CD4-positive, alpha-beta T cell (primary cell): Measurements from ENCODE around the gene EFTUD2. TPM values are rescaled to one million over a fixed set of nuclear protein-coding genes. Genes with fewer than 3 reads are reported as not detected.

Experiments
- ATAC-seq: fragments of 200-7000 bp; cut with Tn5 transposase; one replicate; pipeline ENCODE4 v1.10.0; 2022; ENCODE audit warnings: mild to moderate bottlenecking; ENCODE audit not compliant: poor library complexity
- CTCF ChIA-PET: fragments of 350-600 bp; sonication (Branson Sonifier 250); formaldehyde crosslinking; loops from one replicate; lab custom pipeline; 2021; ENCODE audit warnings: antibody characterized with exemption, inconsistent platforms; lab: Charles Lee
- POLR2A ChIA-PET: fragments of 350-600 bp; sonication (Branson Sonifier 250); formaldehyde crosslinking; loops from one replicate; lab custom pipeline; 2021; ENCODE audit warnings: antibody characterized with exemption, inconsistent platforms; lab: Charles Lee
- DNase-seq, 14 experiments: peaks; one replicate each; pipeline ENCODE4 v3.0.0-alpha.2; 2013 to 2020; ENCODE audit warnings: mixed read lengths in 2 of 14
- H3K27ac ChIP-seq, 2 donors: one replicate each; pipeline versions ENCODE4 v1.5.1 to v1.7.0; 2013; ENCODE audit warnings: low read length in 2 of 2, low read depth in 1 of 2, mild to moderate bottlenecking in 1 of 2
- H3K27me3 ChIP-seq, 2 experiments: 1 replicate in 1 of 2; 2 replicates in 1 of 2; pipeline versions ENCODE4 v1.6.1 to v1.7.0; 2013; ENCODE audit warnings: low read length in 2 of 2, control low read depth in 1 of 2, mild to moderate bottlenecking in 1 of 2, moderate library complexity in 1 of 2; ENCODE audit not compliant: insufficient read depth in 2 of 2, control insufficient read depth in 1 of 2
- H3K36me3 ChIP-seq: one replicate; pipeline ENCODE4 v1.6.1; 2013; ENCODE audit warnings: low read length, control low read depth; ENCODE audit not compliant: insufficient read depth
- H3K4me1 ChIP-seq: one replicate; pipeline ENCODE4 v1.6.1; 2013; ENCODE audit warnings: low read length, control low read depth; ENCODE audit not compliant: insufficient read depth
- H3K4me3 ChIP-seq: one replicate; pipeline ENCODE4 v1.5.1; 2013; ENCODE audit warnings: mild to moderate bottlenecking, low read length, moderate library complexity
- H3K9me3 ChIP-seq, 2 experiments: 1 replicate in 1 of 2; 2 replicates in 1 of 2; pipeline versions ENCODE4 v1.6.1 to v1.7.0; 2013; ENCODE audit warnings: low read length in 2 of 2, mild to moderate bottlenecking in 2 of 2, control low read depth in 1 of 2, moderate library complexity in 1 of 2; ENCODE audit not compliant: control insufficient read depth in 1 of 2, insufficient read depth in 1 of 2
- H3K27ac Mint-ChIP-seq: one replicate; pipeline ENCODE4 v1.8.0; 2020; ENCODE audit warnings: mixed read lengths
- H3K27me3 Mint-ChIP-seq: one replicate; pipeline ENCODE4 v1.8.0; 2021; ENCODE audit warnings: mixed read lengths
- H3K36me3 Mint-ChIP-seq: one replicate; pipeline ENCODE4 v1.8.0; 2021; ENCODE audit warnings: low read depth, mixed read lengths
- H3K4me1 Mint-ChIP-seq: one replicate; pipeline ENCODE4 v1.8.0; 2021; ENCODE audit warnings: low read depth, mixed read lengths
- H3K4me3 Mint-ChIP-seq: one replicate; pipeline ENCODE4 v1.8.0; 2020; ENCODE audit warnings: mild to moderate bottlenecking, mixed read lengths
- H3K9me3 Mint-ChIP-seq: one replicate; pipeline ENCODE4 v1.8.0; 2020; ENCODE audit warnings: mixed read lengths
- intact Hi-C, 2 experiments: fragments of 100-400 bp; cut with DNase I in 1 of 2; cut with micrococcal nuclease in 1 of 2; formaldehyde crosslinking; loops; one replicate each; pipeline versions ENCODE4 v1.15.1 to v1.9.0; 2023 to 2025; cut with DNase I, micrococcal nuclease
- total RNA-seq, 174 experiments: library from RNA in 2 of 174; stranded (reverse) in 2 of 174; gene quantifications; one replicate each; pipeline ENCODE4 v1.2.3 and lab custom pipeline; 2021 to 2026
- TF ChIP-seq, protein P1 (sequence below): fragments of 200-600 bp; IDR thresholded peaks from one replicate; pipeline ENCODE4 v1.8.0; 2022; ENCODE audit warnings: antibody characterized with exemption, mild to moderate bottlenecking

The EFTUD2 gene
- total RNA-seq, 2 experiments from 2014 or later: 105 to 112 TPM

DNA sequence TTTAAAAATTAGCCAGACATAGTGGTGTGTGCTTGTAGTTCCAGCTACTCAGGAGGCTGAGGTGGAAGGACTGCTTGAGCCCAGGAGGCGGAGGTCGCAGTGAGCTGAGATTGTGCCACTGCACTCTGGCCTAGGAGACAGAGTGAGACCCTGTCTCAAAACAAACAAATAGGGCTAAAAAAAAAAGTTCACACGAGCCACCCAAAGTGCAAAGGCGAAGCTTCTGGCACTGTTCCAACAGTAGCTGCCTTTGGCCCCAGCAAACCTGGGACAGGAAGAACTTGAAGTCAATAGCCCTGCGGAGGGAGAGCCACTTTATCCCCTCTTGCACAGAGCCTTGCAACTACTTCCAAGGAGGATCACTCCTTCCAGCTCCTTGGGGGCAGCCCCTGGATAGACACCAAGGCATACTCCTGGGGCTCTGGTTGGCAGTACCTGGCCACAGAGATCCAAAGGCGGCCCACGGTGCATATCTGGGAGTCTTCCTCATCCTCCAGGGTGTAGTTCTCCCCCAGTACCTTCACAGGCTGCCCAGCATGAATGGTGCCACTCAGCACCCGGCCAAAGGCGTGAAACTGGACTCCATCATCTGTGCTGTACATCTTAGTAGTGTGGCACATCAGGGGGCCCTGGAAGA lies 36.8 kb downstream of the EFTUD2 start:
- H3K36me3 Mint-ChIP-seq: peaks cover 90% of the 10 kb centered on the region
- Histone ChIP-seq H3K4me1 (no peaks in the 10 kb centered on the region), H3K9me3 (no peaks in the 10 kb centered on the region), H3K36me3 (peaks cover 84% of the 10 kb centered on the region), H3K4me3 (no peak overlapping the region), H3K27ac (no peak overlapping the region), H3K27me3 (no peaks in the 10 kb centered on the region)
- ATAC-seq (no peak), DNase-seq (no peak)
- H3K27ac Mint-ChIP-seq: no peak overlapping the region
- H3K27me3 Mint-ChIP-seq: no peaks in the 10 kb centered on the region
- intact Hi-C loops: loop anchor here in 1 of 2 experiments (10.0 kb wide), 1 partner anchor 328 kb away; no protein-coding TSS in a partner anchor
- H3K9me3 Mint-ChIP-seq: no peaks in the 10 kb centered on the region
- H3K4me1 Mint-ChIP-seq: no peaks in the 10 kb centered on the region
- TF ChIP-seq, protein P1, sequence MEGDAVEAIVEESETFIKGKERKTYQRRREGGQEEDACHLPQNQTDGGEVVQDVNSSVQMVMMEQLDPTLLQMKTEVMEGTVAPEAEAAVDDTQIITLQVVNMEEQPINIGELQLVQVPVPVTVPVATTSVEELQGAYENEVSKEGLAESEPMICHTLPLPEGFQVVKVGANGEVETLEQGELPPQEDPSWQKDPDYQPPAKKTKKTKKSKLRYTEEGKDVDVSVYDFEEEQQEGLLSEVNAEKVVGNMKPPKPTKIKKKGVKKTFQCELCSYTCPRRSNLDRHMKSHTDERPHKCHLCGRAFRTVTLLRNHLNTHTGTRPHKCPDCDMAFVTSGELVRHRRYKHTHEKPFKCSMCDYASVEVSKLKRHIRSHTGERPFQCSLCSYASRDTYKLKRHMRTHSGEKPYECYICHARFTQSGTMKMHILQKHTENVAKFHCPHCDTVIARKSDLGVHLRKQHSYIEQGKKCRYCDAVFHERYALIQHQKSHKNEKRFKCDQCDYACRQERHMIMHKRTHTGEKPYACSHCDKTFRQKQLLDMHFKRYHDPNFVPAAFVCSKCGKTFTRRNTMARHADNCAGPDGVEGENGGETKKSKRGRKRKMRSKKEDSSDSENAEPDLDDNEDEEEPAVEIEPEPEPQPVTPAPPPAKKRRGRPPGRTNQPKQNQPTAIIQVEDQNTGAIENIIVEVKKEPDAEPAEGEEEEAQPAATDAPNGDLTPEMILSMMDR: no peak
- no peak overlapping the region for H3K4me3 Mint-ChIP-seq
- POLR2A ChIA-PET: interaction anchor here (1.4 kb wide), 1 partner anchor 84 kb away, joined by 3 read pairs; no protein-coding TSS in a partner anchor
- CTCF ChIA-PET: interaction anchor here (1.7 to 2.4 kb wide), 2 partner anchors 83 to 87 kb away, joined by 4 to 8 read pairs; no protein-coding TSS in a partner anchor

DNA sequence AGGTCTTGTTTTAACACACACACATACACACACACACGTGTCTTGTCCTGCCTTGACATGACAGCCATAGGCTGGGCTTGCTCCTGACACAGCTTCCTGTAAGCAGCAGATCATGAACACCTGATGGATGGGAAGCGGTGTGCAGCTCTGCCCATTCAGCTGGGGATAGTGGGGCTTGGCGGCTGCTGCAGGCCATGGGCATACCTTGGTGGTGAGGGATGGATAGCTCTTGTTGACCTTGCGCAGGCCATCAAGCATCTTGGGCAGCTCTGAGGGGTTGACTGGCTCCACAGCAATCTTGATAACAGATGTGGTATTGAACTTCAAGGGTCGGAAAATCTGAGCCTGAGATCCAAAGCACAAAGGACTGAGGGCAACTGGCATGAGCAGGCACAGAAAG lies 39.5 kb downstream of the EFTUD2 start:
- H3K9me3 Mint-ChIP-seq: no peaks in the 10 kb centered on the region
- no peak overlapping the region for H3K4me3 ChIP-seq
- CTCF ChIA-PET: interaction anchor here (1.1 kb wide), 1 partner anchor 80 kb away, joined by 3 read pairs; no protein-coding TSS in a partner anchor
- no peaks in the 10 kb centered on the region for H3K9me3 ChIP-seq
- POLR2A ChIA-PET: no interaction called here
- peaks cover 93% of the 10 kb centered on the region for H3K36me3 ChIP-seq
- ATAC-seq: no peak
- no peaks in the 10 kb centered on the region for H3K4me1 ChIP-seq
- DNase-seq: no peak
- no peak overlapping the region for H3K27ac ChIP-seq
- H3K4me3 Mint-ChIP-seq: no peak overlapping the region
- no peaks in the 10 kb centered on the region for H3K27me3 Mint-ChIP-seq
- H3K27me3 ChIP-seq: no peaks in the 10 kb centered on the region
- no peak overlapping the region for H3K27ac Mint-ChIP-seq
- intact Hi-C loops: loop anchor here in 1 of 2 experiments (10.0 kb wide), 1 partner anchor 325 kb away; no protein-coding TSS in a partner anchor
- no peaks in the 10 kb centered on the region for H3K4me1 Mint-ChIP-seq
- H3K36me3 Mint-ChIP-seq: peaks cover 92% of the 10 kb centered on the region
- TF ChIP-seq, protein P1: no peak

DNA sequence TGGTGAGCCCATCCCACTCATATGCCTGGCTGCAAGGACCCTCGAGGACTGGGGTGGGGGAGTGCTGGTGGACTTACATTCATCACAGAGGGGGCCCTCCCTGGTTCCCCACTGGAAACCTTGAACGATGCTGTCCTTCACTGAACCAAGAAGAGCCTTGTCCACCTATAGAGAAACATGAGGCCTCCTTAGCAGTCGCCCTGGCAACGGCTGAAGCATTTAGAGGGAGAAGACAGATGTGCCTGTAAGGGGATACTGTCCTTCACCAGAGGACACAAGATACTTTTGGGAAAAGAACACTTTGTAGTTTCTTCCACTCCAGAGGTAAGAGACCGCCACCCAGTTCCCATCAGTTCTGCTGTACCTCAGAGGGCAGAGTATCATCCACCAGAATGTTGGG lies 45.1 kb downstream of the EFTUD2 start:
- POLR2A ChIA-PET: no interaction called here
- Mint-ChIP-seq H3K4me1 (no peaks in the 10 kb centered on the region), H3K36me3 (peaks cover 92% of the 10 kb centered on the region), H3K4me3 (no peak overlapping the region), H3K27ac (no peak overlapping the region), H3K9me3 (no peaks in the 10 kb centered on the region), H3K27me3 (no peaks in the 10 kb centered on the region)
- ATAC-seq (no peak), DNase-seq (no peak)
- TF ChIP-seq, protein P1: no peak
- Histone ChIP-seq H3K27ac (no peak overlapping the region), H3K4me3 (no peak overlapping the region), H3K9me3 (no peaks in the 10 kb centered on the region), H3K36me3 (peaks cover 86% of the 10 kb centered on the region), H3K27me3 (no peaks in the 10 kb centered on the region), H3K4me1 (no peaks in the 10 kb centered on the region)
- CTCF ChIA-PET: no interaction called here
- intact Hi-C loops: no loop called here
